ENCODE data around the gene HIVEP1.

DNA sequence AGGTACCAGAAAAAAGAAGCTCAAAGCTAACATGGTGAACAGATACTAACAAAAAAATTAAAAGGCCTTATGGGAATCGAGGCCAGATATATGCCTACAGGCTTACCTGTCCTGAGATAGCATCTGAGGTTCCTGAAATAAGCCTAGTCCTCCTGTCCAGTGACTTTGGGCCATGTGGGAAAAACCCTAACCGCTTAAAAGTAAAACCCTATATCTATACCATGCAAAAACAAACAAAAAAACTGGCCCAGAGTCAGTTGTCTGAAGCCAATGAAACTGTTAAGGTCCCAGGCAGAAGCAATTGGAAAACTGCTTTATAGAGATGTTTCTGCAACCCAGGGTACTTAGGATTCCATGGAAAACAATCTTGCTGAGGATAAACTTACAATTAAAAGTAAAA lies 122.9 kb downstream of the HIVEP1 start:
- TF ChIP-seq NRF1 (IDR thresholded peaks at IDR 0.05; ENCODE audit: low read depth, low read length) = no peak
- TF ChIP-seq, protein P1, sequence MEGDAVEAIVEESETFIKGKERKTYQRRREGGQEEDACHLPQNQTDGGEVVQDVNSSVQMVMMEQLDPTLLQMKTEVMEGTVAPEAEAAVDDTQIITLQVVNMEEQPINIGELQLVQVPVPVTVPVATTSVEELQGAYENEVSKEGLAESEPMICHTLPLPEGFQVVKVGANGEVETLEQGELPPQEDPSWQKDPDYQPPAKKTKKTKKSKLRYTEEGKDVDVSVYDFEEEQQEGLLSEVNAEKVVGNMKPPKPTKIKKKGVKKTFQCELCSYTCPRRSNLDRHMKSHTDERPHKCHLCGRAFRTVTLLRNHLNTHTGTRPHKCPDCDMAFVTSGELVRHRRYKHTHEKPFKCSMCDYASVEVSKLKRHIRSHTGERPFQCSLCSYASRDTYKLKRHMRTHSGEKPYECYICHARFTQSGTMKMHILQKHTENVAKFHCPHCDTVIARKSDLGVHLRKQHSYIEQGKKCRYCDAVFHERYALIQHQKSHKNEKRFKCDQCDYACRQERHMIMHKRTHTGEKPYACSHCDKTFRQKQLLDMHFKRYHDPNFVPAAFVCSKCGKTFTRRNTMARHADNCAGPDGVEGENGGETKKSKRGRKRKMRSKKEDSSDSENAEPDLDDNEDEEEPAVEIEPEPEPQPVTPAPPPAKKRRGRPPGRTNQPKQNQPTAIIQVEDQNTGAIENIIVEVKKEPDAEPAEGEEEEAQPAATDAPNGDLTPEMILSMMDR (IDR thresholded peaks at IDR 0.05) = no peak
- TF ChIP-seq RFX5 (IDR thresholded peaks at IDR 0.05; ENCODE audit: low read length) = no peak
- TF ChIP-seq NFIC (IDR thresholded peaks at IDR 0.05; ENCODE audit: borderline replicate concordance) = no peak

All from SK-N-SH (cell line).